ENCODE data around the gene TKTL1.

- TF ChIP-seq CTCF (IDR thresholded peaks at IDR 0.05) (no peak), POLR2A (IDR thresholded peaks at IDR 0.05) (no peak)
Observed at GRCh38 chrX:154309041-154309775, 13.6 kb downstream of the TKTL1 start.

Measured in body of pancreas (tissue), 4 donors.